Mesothelial cell of epicardium (in vitro differentiated cells): ENCODE measurements around the gene TSPAN18. TPM values are rescaled to one million over a fixed set of nuclear protein-coding genes. Genes with fewer than 3 reads are reported as not detected.

ENCODE experiments used
- DNase-seq, 2 experiments: peaks; one replicate each; pipeline ENCODE4 v3.0.0; 2021; ENCODE audit warnings: low spot score in 2 of 2; ENCODE audit not compliant: unreplicated experiment in 2 of 2
- H3K27ac Mint-ChIP-seq: 2 replicates; pipeline ENCODE4 v1.8.0; 2021; ENCODE audit warnings: mixed read lengths
- H3K27me3 Mint-ChIP-seq: 2 replicates; pipeline ENCODE4 v1.8.0; 2021; ENCODE audit warnings: low read depth, mixed read lengths
- H3K36me3 Mint-ChIP-seq: 2 replicates; pipeline ENCODE4 v1.8.0; 2021; ENCODE audit warnings: mixed read lengths
- H3K4me1 Mint-ChIP-seq: 2 replicates; pipeline ENCODE4 v1.8.0; 2021; ENCODE audit warnings: mixed read lengths
- H3K4me3 Mint-ChIP-seq: 2 replicates; pipeline ENCODE4 v1.8.0; 2021; ENCODE audit warnings: mild to moderate bottlenecking, moderate library complexity, mixed read lengths
- H3K9me3 Mint-ChIP-seq: 2 replicates; pipeline ENCODE4 v1.8.0; 2021; ENCODE audit warnings: mixed read lengths
- CTCF ChIP-seq: fragments of 200-600 bp; sonication (generic); IDR thresholded peaks from one replicate; pipeline ENCODE4 v1.5.0; 2021; ENCODE audit warnings: antibody characterized with exemption; ENCODE audit not compliant: unreplicated experiment
- total RNA-seq: library from RNA; stranded (reverse); gene quantifications from 3 replicates; pipeline ENCODE4 v1.2.1, GENCODE V29; 2021

Gene TSPAN18
- total RNA-seq, 1 donor from 2014 or later, result 47.4 TPM

- Mint-ChIP-seq H3K27me3 (peaks cover 32% of the 10 kb centered on the region), H3K36me3 (no peaks in the 10 kb centered on the region), H3K4me3 (peak overlapping the region; percentile 80), H3K27ac (peak overlapping the region; percentile 32), H3K4me1 (peaks cover 53% of the 10 kb centered on the region), H3K9me3 (no peaks in the 10 kb centered on the region)
- DNase-seq, result no peak
- TF ChIP-seq CTCF, result no peak
Observed at GRCh38 chr11:44729063-44729462, 2.3 kb downstream of the TSPAN18 start.

GRCh38 chr11:44729713-44730112 is 3.0 kb downstream of the TSPAN18 start:
- no peak for DNase-seq
- Mint-ChIP-seq H3K27me3 (peaks cover 32% of the 10 kb centered on the region), H3K4me3 (no peak overlapping the region), H3K4me1 (peaks cover 54% of the 10 kb centered on the region), H3K36me3 (no peaks in the 10 kb centered on the region), H3K9me3 (no peaks in the 10 kb centered on the region), H3K27ac (peak overlapping the region; percentile 30)
- no peak for TF ChIP-seq CTCF

- Mint-ChIP-seq H3K4me1 (peaks cover 48% of the 10 kb centered on the region), H3K36me3 (no peaks in the 10 kb centered on the region), H3K27me3 (peaks cover 30% of the 10 kb centered on the region), H3K27ac (no peak overlapping the region), H3K4me3 (no peak overlapping the region), H3K9me3 (no peaks in the 10 kb centered on the region)
- no peak for TF ChIP-seq CTCF
- no peak for DNase-seq
Observed at GRCh38 chr11:44730775-44731174, 4.0 kb downstream of the TSPAN18 start.

GRCh38 chr11:44731685-44732430 is 5.1 kb downstream of the TSPAN18 start:
- no peak overlapping the region for H3K4me3 Mint-ChIP-seq
- peaks cover 40% of the 10 kb centered on the region for H3K4me1 Mint-ChIP-seq
- peaks cover 23% of the 10 kb centered on the region for H3K27me3 Mint-ChIP-seq
- H3K9me3 Mint-ChIP-seq, result no peaks in the 10 kb centered on the region
- no peaks in the 10 kb centered on the region for H3K36me3 Mint-ChIP-seq
- no peak for TF ChIP-seq CTCF
- DNase-seq, result no peak
- H3K27ac Mint-ChIP-seq, result peak overlapping the region; percentile 80

- no peak overlapping the region for H3K27ac Mint-ChIP-seq
- no peak overlapping the region for H3K4me3 Mint-ChIP-seq
- no peak for TF ChIP-seq CTCF
- H3K36me3 Mint-ChIP-seq, result no peaks in the 10 kb centered on the region
- no peak for DNase-seq
- H3K9me3 Mint-ChIP-seq, result no peaks in the 10 kb centered on the region
- peaks cover 23% of the 10 kb centered on the region for H3K27me3 Mint-ChIP-seq
- peaks cover 40% of the 10 kb centered on the region for H3K4me1 Mint-ChIP-seq
Observed at GRCh38 chr11:44732564-44732963, 5.8 kb downstream of the TSPAN18 start.
